GM12878 (cell line): Measurements from ENCODE around the gene ZNF804B. TPM values are rescaled to one million over a fixed set of nuclear protein-coding genes. Genes with fewer than 3 reads are reported as not detected.
A peak's percentile ranks its signal among the peaks of the same experiment; 100 is the strongest.

Experiments
- ATAC-seq: fragments of 200-7000 bp; cut with Tn5 transposase; 3 replicates; pipeline ENCODE4 v1.9.1; 2020; ENCODE audit warnings: mild to moderate bottlenecking, moderate library complexity
- BruUV-seq: library from RNA; stranded (reverse); fragments of 400-500 nt; replicated peaks from 2 replicates; lab custom pipeline; 2021; lab: Mats Ljungman, UMichigan
- CTCF ChIA-PET: fragments of 300-600 bp; sonication (Branson Sonifier 250); formaldehyde crosslinking; extraction: SDS; loops from one replicate; lab custom pipeline; 2021; ENCODE audit warnings: inconsistent platforms; lab: Yijun Ruan, JAX
- POLR2A ChIA-PET: fragments of 350-600 bp; formaldehyde crosslinking; extraction: SDS; loops from one replicate; lab custom pipeline; 2021; ENCODE audit warnings: inconsistent platforms; lab: Charles Lee
- RAD21 ChIA-PET: fragments of 300-600 bp; sonication (Branson Sonifier 250); formaldehyde crosslinking; loops from one replicate; lab custom pipeline; 2023; ENCODE audit warnings: antibody characterized with exemption; ENCODE audit not compliant: unreplicated experiment; lab: Charles Lee
- SMC1A ChIA-PET: fragments of 300-600 bp; sonication (Branson Sonifier 250); formaldehyde crosslinking; loops from one replicate; lab custom pipeline; 2023; ENCODE audit not compliant: unreplicated experiment, uncharacterized antibody; lab: Charles Lee
- DNase-seq: peaks from one replicate; pipeline ENCODE4 v3.0.0-alpha.2; 2011; ENCODE audit warnings: low read depth, low spot score
- FAIRE-seq: peaks from 3 replicates; lab custom pipeline; 2011; peaks lifted over from hg19 to GRCh38; lab: Jason Lieb, UNC
- H2AFZ ChIP-seq: 2 replicates; pipeline ENCODE4 v1.6.0; 2011; ENCODE audit warnings: low read depth, low read length, control low read depth; ENCODE audit not compliant: control insufficient read depth
- H3K27ac ChIP-seq: 2 replicates; pipeline ENCODE4 v1.5.1; 2011; ENCODE audit warnings: control low read depth; ENCODE audit not compliant: control insufficient read depth, insufficient read depth
- H3K27me3 ChIP-seq, 2 experiments: replicated peaks in 1 of 2; 2 replicates each; pipeline versions ENCODE4 v1.6.0 to v1.6.1; 2011; ENCODE audit warnings: low read length in 1 of 2; ENCODE audit not compliant: control insufficient read depth in 2 of 2, insufficient read depth in 2 of 2
- H3K36me3 ChIP-seq, 2 experiments: 2 replicates each; pipeline ENCODE4 v1.5.1; 2011; ENCODE audit warnings: low read length in 1 of 2; ENCODE audit not compliant: control insufficient read depth in 2 of 2, insufficient read depth in 2 of 2
- H3K4me1 ChIP-seq: 2 replicates; pipeline ENCODE4 v1.6.1; 2011; ENCODE audit warnings: mild to moderate bottlenecking, low read length, moderate library complexity, mixed read lengths; ENCODE audit not compliant: control insufficient read depth, insufficient read depth
- H3K4me2 ChIP-seq: 2 replicates; pipeline ENCODE4 v1.6.0; 2011; ENCODE audit warnings: control low read depth; ENCODE audit not compliant: control insufficient read depth, insufficient read depth
- H3K4me3 ChIP-seq: fragments of 200-600 bp; sonication (generic); 2 replicates; pipeline ENCODE4 v1.5.1; 2016
- H3K79me2 ChIP-seq: 2 replicates; pipeline ENCODE4 v1.6.0; 2011; ENCODE audit warnings: low read length; ENCODE audit not compliant: control insufficient read depth, insufficient read depth
- H3K9ac ChIP-seq: 2 replicates; pipeline ENCODE4 v1.8.0; 2011; ENCODE audit warnings: low read length, control low read depth, mixed read lengths; ENCODE audit not compliant: control insufficient read depth, insufficient read depth
- H3K9me3 ChIP-seq: replicated peaks from 3 replicates; pipeline ENCODE4 v1.5.1; 2011; ENCODE audit warnings: mild to moderate bottlenecking, low read length; ENCODE audit not compliant: control insufficient read depth, insufficient read depth
- H4K20me1 ChIP-seq: 2 replicates; pipeline ENCODE4 v1.6.0; 2011; ENCODE audit not compliant: control insufficient read depth, insufficient read depth
- CBX3 ChIP-seq: fragments of 200-600 bp; sonication (generic); IDR thresholded peaks from 2 replicates; pipeline ENCODE4 v1.6.1; 2016; ENCODE audit warnings: low read depth, borderline replicate concordance
- CEBPB ChIP-seq, 2 experiments: fragments of 150-350 bp in 1 of 2; IDR thresholded peaks; 2 replicates each; pipeline ENCODE4 v1.6.1; 2012 to 2014; ENCODE audit warnings: low read depth in 2 of 2, low read length in 2 of 2, borderline replicate concordance in 1 of 2, inconsistent platforms in 1 of 2
- CHD4 ChIP-seq: fragments of 200-600 bp; sonication (generic); IDR thresholded peaks from 2 replicates; pipeline ENCODE4 v1.6.1; 2016; ENCODE audit warnings: mild to moderate bottlenecking
- EZH2 ChIP-seq: IDR thresholded peaks from 2 replicates; pipeline ENCODE4 v1.6.1; 2012; ENCODE audit warnings: low read depth, mild to moderate bottlenecking, control low read depth, inconsistent platforms, low read length, borderline replicate concordance; ENCODE audit not compliant: control insufficient read depth
- HCFC1 ChIP-seq: fragments of 150-350 bp; IDR thresholded peaks from 2 replicates; pipeline ENCODE4 v1.6.1; 2014; ENCODE audit warnings: low read length
- MEF2B ChIP-seq: fragments of 450-650 bp; IDR thresholded peaks from 2 replicates; pipeline ENCODE4 v1.6.1; 2018; ENCODE audit warnings: mild to moderate bottlenecking, moderate library complexity; ENCODE audit not compliant: partially characterized antibody, poor library complexity, severe bottlenecking
- RBBP5 ChIP-seq: fragments of 200-600 bp; sonication (generic); conservative IDR thresholded peaks from 2 replicates; pipeline ENCODE4 v1.6.1; 2016
- TCF12 ChIP-seq: IDR thresholded peaks from 2 replicates; pipeline ENCODE4 v1.6.1; 2011; ENCODE audit warnings: low read depth, mild to moderate bottlenecking, low read length
- YY1 ChIP-seq: IDR thresholded peaks from 2 replicates; pipeline ENCODE4 v1.6.1; 2011; ENCODE audit warnings: low read depth, mild to moderate bottlenecking, low read length
- ZBTB11 ChIP-seq: fragments of 450-650 bp; formaldehyde crosslinking; IDR thresholded peaks from 2 replicates; pipeline ENCODE4 v1.5.0; 2022; ENCODE audit warnings: mild to moderate bottlenecking, missing genetic modification characterization
- WGBS: methylation state at CpG from one replicate; pipeline ENCODE4 v1.1.6; 2016; ENCODE audit warnings: low lambda C conversion rate; ENCODE audit not compliant: insufficient replicate concordance, insufficient coverage; ENCODE audit errors: missing lambda C conversion rate; 5-methylcytosine and 5-hydroxymethylcytosine counted together
- in situ Hi-C: fragments of 300-500 bp; cut with MboI; formaldehyde crosslinking; loops from 9 replicates; pipeline ENCODE4 v1.14.3; 2018; ENCODE audit warnings: mixed read lengths
- intact Hi-C: fragments of 100-400 bp; cut with micrococcal nuclease; formaldehyde crosslinking; loops from one replicate; pipeline ENCODE4 v1.14.2; 2022; ENCODE audit not compliant: unreplicated experiment
- polyA plus RNA-seq, 11 experiments: library from polyadenylated mRNA; depleted of rRNA in 4 of 11; unstranded in 6 of 11; stranded (reverse) in 5 of 11; fragments of >200 nt; fragmentation: Nextera tagmentation in 4 of 11; fragmentation: Illumina TruSeq in 1 of 11; extraction: Ambion mirVana in 4 of 11; extraction: Trizol in 1 of 11; gene quantifications; 1 replicate in 1 of 11; 2 replicates in 10 of 11; pipeline versions ENCODE4 v1.2.1 to v1.2.3, GENCODE V29; 2011 to 2016; ENCODE audit warnings: inconsistent platforms in 2 of 11, missing spikeins in 2 of 11, low read depth in 1 of 11
- total RNA-seq, 4 experiments: library from RNA; depleted of rRNA in 3 of 4; stranded (reverse); fragments of >200 nt in 3 of 4; fragmentation: Illumina TruSeq in 1 of 4; extraction: Trizol in 1 of 4; gene quantifications; 2 replicates each; pipeline versions ENCODE4 v1.2.1 to v1.2.3, GENCODE V29; 2013 to 2021

ZNF804B gene
- total and polyA plus RNA-seq, 10 of the 15 experiments (the other 5 are each of a cell fraction or from before 2014, with no cell fraction given): not detected

DNA sequence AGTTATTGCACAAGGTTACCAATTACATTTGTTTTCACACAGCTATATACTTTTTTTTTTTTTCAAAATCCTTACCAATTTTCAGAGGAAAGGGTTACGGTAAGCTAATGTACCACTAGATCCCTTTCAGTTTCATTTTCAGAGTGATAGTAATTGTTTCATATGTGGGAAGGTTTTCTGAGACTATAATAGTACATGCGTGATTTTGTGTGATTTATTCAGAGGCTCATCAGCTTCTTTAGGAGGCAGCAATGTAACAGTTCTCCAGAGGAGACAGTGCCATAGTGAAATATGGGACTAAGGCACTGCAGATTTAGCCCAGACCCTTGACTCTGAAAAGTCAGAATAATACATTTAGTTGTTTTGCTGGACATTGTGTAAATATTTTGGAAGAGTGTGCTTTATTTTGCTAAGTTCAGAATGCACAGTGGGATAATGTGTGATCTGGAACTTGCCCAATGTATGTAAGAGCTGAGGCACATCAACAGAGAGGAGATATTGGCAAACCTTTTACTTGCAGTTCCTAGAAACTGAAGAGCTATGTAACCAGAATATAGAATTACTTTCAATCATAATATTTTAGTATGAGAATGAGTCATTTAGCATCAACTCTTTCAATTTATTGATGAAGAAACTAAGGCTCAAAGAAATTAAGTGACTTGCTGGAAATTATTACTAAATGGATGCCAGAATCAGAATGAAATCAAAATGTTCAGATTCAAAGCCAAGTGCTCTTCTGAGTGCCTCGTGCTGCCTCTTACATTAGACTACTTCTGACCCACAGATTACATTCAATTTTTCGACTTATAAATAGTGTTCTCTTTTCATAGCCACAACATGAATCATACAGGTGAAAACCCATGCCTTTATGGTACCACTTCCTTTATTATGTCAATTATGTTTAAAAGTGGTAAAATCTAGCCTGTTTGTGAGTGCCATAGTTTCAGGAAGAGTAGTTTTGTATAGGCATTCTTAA is 243.8 kb downstream of the ZNF804B start (continued):
- peak; percentile 48 for TF ChIP-seq MEF2B

GRCh38 chr7:89012016-89012415 is 252.5 kb downstream of the ZNF804B start:
- in situ Hi-C loops: no loop called here
- Histone ChIP-seq H3K9me3 (no peaks in the 10 kb centered on the region), H3K4me3 (no peak overlapping the region), H4K20me1 (no peaks in the 10 kb centered on the region), H3K79me2 (no peaks in the 10 kb centered on the region), H3K36me3 (no peaks in the 10 kb centered on the region), H3K27ac (no peak overlapping the region), H3K9ac (no peak overlapping the region), H3K27me3 (no peaks in the 10 kb centered on the region), H2AFZ (no peak overlapping the region), H3K4me2 (no peak overlapping the region), H3K4me1 (no peaks in the 10 kb centered on the region)
- CTCF ChIA-PET: no interaction called here
- DNase-seq (no peak), FAIRE-seq (no peak), ATAC-seq (no peak)
- RAD21 ChIA-PET: no interaction called here
- WGBS: 76% methylated on average over 5 of the region's 5 CpGs
- intact Hi-C loops: no loop called here
- no TSS peak for BruUV-seq
- SMC1A ChIA-PET: interaction anchor here (0.7 kb wide), 1 partner anchor 9 kb away, joined by 3 read pairs; no protein-coding TSS in a partner anchor
- POLR2A ChIA-PET: no interaction called here
- TF ChIP-seq ZBTB11 (CRISPR knock-in tag): no peak
- TF ChIP-seq TCF12: no peak
- no peak for TF ChIP-seq CBX3
- no peak for TF ChIP-seq EZH2
- no peak for TF ChIP-seq CHD4
- no peak for TF ChIP-seq YY1
- no peak for TF ChIP-seq CEBPB (IDR thresholded peaks at IDR 0.05; ENCODE audit: borderline replicate concordance in 1 of 2, low read depth in 2 of 2, low read length in 2 of 2)
- TF ChIP-seq RBBP5: no peak
- TF ChIP-seq HCFC1: no peak
- TF ChIP-seq, all 136 proteins: peak for 0
